GM12878 (cell line): Measurements from ENCODE around the gene SERPINB4. TPM values are rescaled to one million over a fixed set of nuclear protein-coding genes. Genes with fewer than 3 reads are reported as not detected.

ENCODE experiments used
- ATAC-seq: fragments of 200-7000 bp; cut with Tn5 transposase; 3 replicates; pipeline ENCODE4 v1.9.1; 2020; ENCODE audit warnings: mild to moderate bottlenecking, moderate library complexity
- BruUV-seq: library from RNA; stranded (reverse); fragments of 400-500 nt; replicated peaks from 2 replicates; lab custom pipeline; 2021; lab: Mats Ljungman, UMichigan
- CTCF ChIA-PET: fragments of 300-600 bp; sonication (Branson Sonifier 250); formaldehyde crosslinking; extraction: SDS; loops from one replicate; lab custom pipeline; 2021; ENCODE audit warnings: inconsistent platforms; lab: Yijun Ruan, JAX
- POLR2A ChIA-PET: fragments of 350-600 bp; formaldehyde crosslinking; extraction: SDS; loops from one replicate; lab custom pipeline; 2021; ENCODE audit warnings: inconsistent platforms; lab: Charles Lee
- RAD21 ChIA-PET: fragments of 300-600 bp; sonication (Branson Sonifier 250); formaldehyde crosslinking; loops from one replicate; lab custom pipeline; 2023; ENCODE audit warnings: antibody characterized with exemption; ENCODE audit not compliant: unreplicated experiment; lab: Charles Lee
- SMC1A ChIA-PET: fragments of 300-600 bp; sonication (Branson Sonifier 250); formaldehyde crosslinking; loops from one replicate; lab custom pipeline; 2023; ENCODE audit not compliant: unreplicated experiment, uncharacterized antibody; lab: Charles Lee
- DNase-seq: peaks from one replicate; pipeline ENCODE4 v3.0.0-alpha.2; 2011; ENCODE audit warnings: low read depth, low spot score
- FAIRE-seq: peaks from 3 replicates; lab custom pipeline; 2011; peaks lifted over from hg19 to GRCh38; lab: Jason Lieb, UNC
- H2AFZ ChIP-seq: 2 replicates; pipeline ENCODE4 v1.6.0; 2011; ENCODE audit warnings: low read depth, low read length, control low read depth; ENCODE audit not compliant: control insufficient read depth
- H3K27ac ChIP-seq: 2 replicates; pipeline ENCODE4 v1.5.1; 2011; ENCODE audit warnings: control low read depth; ENCODE audit not compliant: control insufficient read depth, insufficient read depth
- H3K27me3 ChIP-seq, 2 experiments: replicated peaks in 1 of 2; 2 replicates each; pipeline versions ENCODE4 v1.6.0 to v1.6.1; 2011; ENCODE audit warnings: low read length in 1 of 2; ENCODE audit not compliant: control insufficient read depth in 2 of 2, insufficient read depth in 2 of 2
- H3K36me3 ChIP-seq, 2 experiments: 2 replicates each; pipeline ENCODE4 v1.5.1; 2011; ENCODE audit warnings: low read length in 1 of 2; ENCODE audit not compliant: control insufficient read depth in 2 of 2, insufficient read depth in 2 of 2
- H3K4me1 ChIP-seq: 2 replicates; pipeline ENCODE4 v1.6.1; 2011; ENCODE audit warnings: mild to moderate bottlenecking, low read length, moderate library complexity, mixed read lengths; ENCODE audit not compliant: control insufficient read depth, insufficient read depth
- H3K4me2 ChIP-seq: 2 replicates; pipeline ENCODE4 v1.6.0; 2011; ENCODE audit warnings: control low read depth; ENCODE audit not compliant: control insufficient read depth, insufficient read depth
- H3K4me3 ChIP-seq: fragments of 200-600 bp; sonication (generic); 2 replicates; pipeline ENCODE4 v1.5.1; 2016
- H3K79me2 ChIP-seq: 2 replicates; pipeline ENCODE4 v1.6.0; 2011; ENCODE audit warnings: low read length; ENCODE audit not compliant: control insufficient read depth, insufficient read depth
- H3K9ac ChIP-seq: 2 replicates; pipeline ENCODE4 v1.8.0; 2011; ENCODE audit warnings: low read length, control low read depth, mixed read lengths; ENCODE audit not compliant: control insufficient read depth, insufficient read depth
- H3K9me3 ChIP-seq: replicated peaks from 3 replicates; pipeline ENCODE4 v1.5.1; 2011; ENCODE audit warnings: mild to moderate bottlenecking, low read length; ENCODE audit not compliant: control insufficient read depth, insufficient read depth
- H4K20me1 ChIP-seq: 2 replicates; pipeline ENCODE4 v1.6.0; 2011; ENCODE audit not compliant: control insufficient read depth, insufficient read depth
- BHLHE40 ChIP-seq, 2 experiments: fragments of 450-650 bp in 1 of 2; IDR thresholded peaks; 2 replicates each; pipeline ENCODE4 v1.6.1; 2011 to 2017; ENCODE audit warnings: low read depth in 2 of 2, borderline replicate concordance in 1 of 2, improper control_type of control experiment in 1 of 2, low read length in 1 of 2, mild to moderate bottlenecking in 1 of 2
- BMI1 ChIP-seq: fragments of 450-650 bp; IDR thresholded peaks from 2 replicates; pipeline ENCODE4 v1.6.1; 2016; ENCODE audit warnings: mild to moderate bottlenecking, moderate library complexity, borderline replicate concordance
- BRCA1 ChIP-seq: IDR thresholded peaks from 2 replicates; pipeline ENCODE4 v1.6.1; 2011; ENCODE audit warnings: low read depth, low read length, improper control_type of control experiment
- HDAC2 ChIP-seq: fragments of 200-600 bp; sonication (generic); IDR thresholded peaks from 2 replicates; pipeline ENCODE4 v1.6.1; 2017
- IRF4 ChIP-seq: IDR thresholded peaks from 2 replicates; pipeline ENCODE4 v1.6.1; 2011; ENCODE audit warnings: low read depth, low read length
- LARP7 ChIP-seq: fragments of 450-650 bp; IDR thresholded peaks from 2 replicates; pipeline ENCODE4 v1.6.1; 2017; ENCODE audit warnings: mild to moderate bottlenecking
- MEF2B ChIP-seq: fragments of 450-650 bp; IDR thresholded peaks from 2 replicates; pipeline ENCODE4 v1.6.1; 2018; ENCODE audit warnings: mild to moderate bottlenecking, moderate library complexity; ENCODE audit not compliant: partially characterized antibody, poor library complexity, severe bottlenecking
- NFYA ChIP-seq: IDR thresholded peaks from 2 replicates; pipeline ENCODE4 v1.6.1; 2011; ENCODE audit warnings: low read depth, mild to moderate bottlenecking, low read length, improper control_type of control experiment, borderline replicate concordance
- NFYB ChIP-seq: IDR thresholded peaks from 2 replicates; pipeline ENCODE4 v1.6.1; 2011; ENCODE audit warnings: low read depth, mild to moderate bottlenecking, low read length, improper control_type of control experiment, moderate library complexity; ENCODE audit not compliant: insufficient read depth
- PAX5 ChIP-seq: IDR thresholded peaks from 2 replicates; pipeline ENCODE4 v1.6.1; 2011; ENCODE audit warnings: low read depth, low read length, borderline replicate concordance
- RAD21 ChIP-seq: IDR thresholded peaks from 2 replicates; pipeline ENCODE4 v1.6.1; 2011; ENCODE audit warnings: mild to moderate bottlenecking, low read depth, low read length, moderate library complexity; ENCODE audit not compliant: insufficient read depth
- RB1 ChIP-seq: fragments of 450-650 bp; formaldehyde crosslinking; IDR thresholded peaks from 2 replicates; pipeline ENCODE4 v1.6.1; 2017; ENCODE audit warnings: mild to moderate bottlenecking, borderline replicate concordance
- RFX5 ChIP-seq: IDR thresholded peaks from 2 replicates; pipeline ENCODE4 v1.6.1; 2011; ENCODE audit warnings: low read depth, low read length, improper control_type of control experiment
- SMAD1 ChIP-seq: fragments of 450-650 bp; IDR thresholded peaks from 2 replicates; pipeline ENCODE4 v1.6.1; 2018; ENCODE audit warnings: mild to moderate bottlenecking, low read depth; ENCODE audit not compliant: partially characterized antibody
- SPI1 ChIP-seq: IDR thresholded peaks from 2 replicates; pipeline ENCODE4 v1.6.1; 2011; ENCODE audit warnings: low read depth, mild to moderate bottlenecking, low read length, moderate library complexity, borderline replicate concordance; ENCODE audit not compliant: insufficient read depth
- TBL1XR1 ChIP-seq: IDR thresholded peaks from 2 replicates; pipeline ENCODE4 v1.6.1; 2012; ENCODE audit warnings: low read depth, low read length, improper control_type of control experiment
- ZBED1 ChIP-seq: IDR thresholded peaks from 2 replicates; pipeline ENCODE4 v1.6.1; 2016; ENCODE audit warnings: borderline replicate concordance
- ZNF24 ChIP-seq: fragments of 450-650 bp; IDR thresholded peaks from 2 replicates; pipeline ENCODE4 v1.6.1; 2017; ENCODE audit warnings: antibody characterized with exemption, mild to moderate bottlenecking
- WGBS: methylation state at CpG from one replicate; pipeline ENCODE4 v1.1.6; 2016; ENCODE audit warnings: low lambda C conversion rate; ENCODE audit not compliant: insufficient replicate concordance, insufficient coverage; ENCODE audit errors: missing lambda C conversion rate; 5-methylcytosine and 5-hydroxymethylcytosine counted together
- in situ Hi-C: fragments of 300-500 bp; cut with MboI; formaldehyde crosslinking; loops from 9 replicates; pipeline ENCODE4 v1.14.3; 2018; ENCODE audit warnings: mixed read lengths
- intact Hi-C: fragments of 100-400 bp; cut with micrococcal nuclease; formaldehyde crosslinking; loops from one replicate; pipeline ENCODE4 v1.14.2; 2022; ENCODE audit not compliant: unreplicated experiment
- polyA plus RNA-seq, 11 experiments: library from polyadenylated mRNA; depleted of rRNA in 4 of 11; unstranded in 6 of 11; stranded (reverse) in 5 of 11; fragments of >200 nt; fragmentation: Nextera tagmentation in 4 of 11; fragmentation: Illumina TruSeq in 1 of 11; extraction: Ambion mirVana in 4 of 11; extraction: Trizol in 1 of 11; gene quantifications; 1 replicate in 1 of 11; 2 replicates in 10 of 11; pipeline versions ENCODE4 v1.2.1 to v1.2.3, GENCODE V29; 2011 to 2016; ENCODE audit warnings: inconsistent platforms in 2 of 11, missing spikeins in 2 of 11, low read depth in 1 of 11
- total RNA-seq, 4 experiments: library from RNA; depleted of rRNA in 3 of 4; stranded (reverse); fragments of >200 nt in 3 of 4; fragmentation: Illumina TruSeq in 1 of 4; extraction: Trizol in 1 of 4; gene quantifications; 2 replicates each; pipeline versions ENCODE4 v1.2.1 to v1.2.3, GENCODE V29; 2013 to 2021
- TF ChIP-seq, protein P1 (sequence below): IDR thresholded peaks from 2 replicates; pipeline ENCODE4 v1.6.1; 2011; ENCODE audit warnings: low read depth, mild to moderate bottlenecking, low read length, moderate library complexity, borderline replicate concordance; ENCODE audit errors: extremely low read depth
- TF ChIP-seq, protein P2 (sequence below): IDR thresholded peaks from 2 replicates; pipeline ENCODE4 v1.6.1; 2011; ENCODE audit warnings: mild to moderate bottlenecking, low read depth, low read length, moderate library complexity; ENCODE audit not compliant: insufficient replicate concordance

Gene SERPINB4
- total and polyA plus RNA-seq, 10 of the 15 experiments (the other 5 are each of a cell fraction or from before 2014, with no cell fraction given) = not detected

DNA sequence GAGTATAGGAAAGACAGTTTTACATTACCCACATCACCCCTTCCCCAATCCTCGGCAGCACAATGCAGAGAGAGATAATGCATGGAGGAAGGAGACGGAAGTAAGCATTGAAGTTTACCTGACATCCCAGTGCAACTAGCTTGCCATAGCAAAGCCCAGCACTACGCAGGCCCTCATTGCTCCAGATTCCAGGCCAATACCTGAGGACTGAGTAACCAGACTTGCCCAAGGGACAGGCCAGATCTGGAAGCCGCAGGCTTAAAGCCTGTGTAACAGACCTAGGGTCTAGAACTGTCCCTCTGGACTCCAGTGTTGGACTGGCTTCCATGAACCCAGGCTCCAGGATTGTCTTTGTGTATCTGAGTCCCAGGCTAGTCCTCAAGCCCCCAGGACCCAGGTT is 17.6 kb downstream of the SERPINB4 start (continued):
- no peak for TF ChIP-seq MEF2B
- no peak for TF ChIP-seq LARP7
- TF ChIP-seq PAX5 = no peak
- no peak for TF ChIP-seq RFX5
- no peak for TF ChIP-seq SMAD1
- no peak for TF ChIP-seq NFYB
- no peak for TF ChIP-seq NFYA
- TF ChIP-seq BRCA1 = no peak
- no peak for TF ChIP-seq ZNF24
- no peak for TF ChIP-seq BHLHE40 (IDR thresholded peaks at IDR 0.05; ENCODE audit: borderline replicate concordance in 1 of 2, low read depth in 2 of 2, low read length in 1 of 2)
- no peak for TF ChIP-seq BMI1

DNA sequence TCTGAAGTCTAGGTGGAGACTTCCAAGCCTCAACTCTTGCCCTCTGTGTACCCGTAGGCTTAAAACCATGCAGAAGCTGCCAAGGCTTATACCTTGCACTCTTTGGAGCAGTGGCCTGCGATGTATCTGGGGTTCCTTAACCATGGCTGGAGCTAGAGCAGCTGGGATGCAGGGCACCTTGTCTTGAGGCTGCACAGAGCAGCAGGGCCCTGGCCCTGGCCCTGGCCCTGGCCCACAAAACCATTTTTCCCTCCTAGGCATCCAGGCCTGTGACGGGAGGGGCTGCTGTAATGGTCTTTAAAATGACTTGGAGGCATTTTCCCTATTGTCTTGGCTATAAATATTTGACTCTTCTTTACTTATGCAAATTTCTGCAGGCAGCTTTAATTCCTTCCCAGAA is 19.2 kb downstream of the SERPINB4 start:
- H3K27me3 ChIP-seq = no peaks in the 10 kb centered on the region
- no peak overlapping the region for H3K4me2 ChIP-seq
- WGBS = 16% methylated on average over 3 of the region's 3 CpGs
- no peak overlapping the region for H3K4me3 ChIP-seq
- in situ Hi-C loops = no loop called here
- SMC1A ChIA-PET = no interaction called here
- no peaks in the 10 kb centered on the region for H4K20me1 ChIP-seq
- FAIRE-seq = no peak
- H3K27ac ChIP-seq = no peak overlapping the region
- no peak for DNase-seq
- TF ChIP-seq ZBED1 (no peak), RB1 (no peak), TBL1XR1 (no peak), IRF4 (no peak), HDAC2 (no peak), SPI1 (no peak), NFYA (no peak), RAD21 (no peak)
- TF ChIP-seq, protein P1, sequence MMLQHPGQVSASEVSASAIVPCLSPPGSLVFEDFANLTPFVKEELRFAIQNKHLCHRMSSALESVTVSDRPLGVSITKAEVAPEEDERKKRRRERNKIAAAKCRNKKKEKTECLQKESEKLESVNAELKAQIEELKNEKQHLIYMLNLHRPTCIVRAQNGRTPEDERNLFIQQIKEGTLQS = no peak
- TF ChIP-seq, protein P2, sequence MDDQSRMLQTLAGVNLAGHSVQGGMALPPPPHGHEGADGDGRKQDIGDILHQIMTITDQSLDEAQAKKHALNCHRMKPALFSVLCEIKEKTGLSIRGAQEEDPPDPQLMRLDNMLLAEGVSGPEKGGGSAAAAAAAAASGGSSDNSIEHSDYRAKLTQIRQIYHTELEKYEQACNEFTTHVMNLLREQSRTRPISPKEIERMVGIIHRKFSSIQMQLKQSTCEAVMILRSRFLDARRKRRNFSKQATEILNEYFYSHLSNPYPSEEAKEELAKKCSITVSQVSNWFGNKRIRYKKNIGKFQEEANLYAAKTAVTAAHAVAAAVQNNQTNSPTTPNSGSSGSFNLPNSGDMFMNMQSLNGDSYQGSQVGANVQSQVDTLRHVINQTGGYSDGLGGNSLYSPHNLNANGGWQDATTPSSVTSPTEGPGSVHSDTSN = no peak
- peaks cover 12% of the 10 kb centered on the region; the same call in 2 of the 3 replicates for H3K9me3 ChIP-seq
- BruUV-seq = no TSS peak
- no peak for ATAC-seq
- no peak overlapping the region for H3K9ac ChIP-seq
- H3K79me2 ChIP-seq = no peaks in the 10 kb centered on the region
- RAD21 ChIA-PET = no interaction called here
- CTCF ChIA-PET = no interaction called here
- H2AFZ ChIP-seq = no peak overlapping the region
- no peaks in the 10 kb centered on the region for H3K36me3 ChIP-seq
- POLR2A ChIA-PET = no interaction called here
- intact Hi-C loops = no loop called here
- no peaks in the 10 kb centered on the region for H3K4me1 ChIP-seq
